GM06990 (cell line): ENCODE data around the gene NECTIN2.

Source experiments
- DNase-seq: peaks from one replicate; pipeline ENCODE4 v3.0.0-alpha.2; 2011; ENCODE audit not compliant: insufficient read length; ENCODE audit errors: extremely low read depth
- H3K27me3 ChIP-seq: replicated peaks from 2 replicates; pipeline ENCODE4 v1.6.0; 2011; ENCODE audit warnings: low read length; ENCODE audit not compliant: control insufficient read depth, insufficient read depth
- H3K36me3 ChIP-seq: 2 replicates; pipeline ENCODE4 v1.5.1; 2011; ENCODE audit warnings: low read length; ENCODE audit not compliant: control insufficient read depth, insufficient read depth
- H3K4me3 ChIP-seq: replicated peaks from 2 replicates; pipeline ENCODE4 v1.5.1; 2011; ENCODE audit warnings: low read depth, mild to moderate bottlenecking, control low read depth, low read length
- CTCF ChIP-seq: IDR thresholded peaks from 2 replicates; pipeline ENCODE4 v1.5.1; 2011; ENCODE audit warnings: low read length, control low read depth, mild to moderate bottlenecking, inconsistent platforms; ENCODE audit not compliant: insufficient read depth, poor library complexity, severe bottlenecking

Gene NECTIN2

GRCh38 chr19:44866664-44867063 is 20.6 kb downstream of the NECTIN2 start:
- no peak for TF ChIP-seq CTCF
- Histone ChIP-seq H3K36me3 (no peaks in the 10 kb centered on the region), H3K27me3 (no peaks in the 10 kb centered on the region; the same call in 1 of the 2 replicates), H3K4me3 (no peak overlapping the region)
- no peak for DNase-seq

GRCh38 chr19:44867578-44867977 is 21.5 kb downstream of the NECTIN2 start:
- TF ChIP-seq CTCF = no peak
- no peak for DNase-seq
- H3K4me3 ChIP-seq = no peak overlapping the region
- no peaks in the 10 kb centered on the region for H3K36me3 ChIP-seq
- no peaks in the 10 kb centered on the region; the same call in 1 of the 2 replicates for H3K27me3 ChIP-seq

GRCh38 chr19:44869733-44870470 is 23.8 kb downstream of the NECTIN2 start:
- no peak overlapping the region for H3K4me3 ChIP-seq
- no peaks in the 10 kb centered on the region; the same call in none of the 2 replicates for H3K27me3 ChIP-seq
- no peak for TF ChIP-seq CTCF
- H3K36me3 ChIP-seq = no peaks in the 10 kb centered on the region
- DNase-seq = no peak

DNA sequence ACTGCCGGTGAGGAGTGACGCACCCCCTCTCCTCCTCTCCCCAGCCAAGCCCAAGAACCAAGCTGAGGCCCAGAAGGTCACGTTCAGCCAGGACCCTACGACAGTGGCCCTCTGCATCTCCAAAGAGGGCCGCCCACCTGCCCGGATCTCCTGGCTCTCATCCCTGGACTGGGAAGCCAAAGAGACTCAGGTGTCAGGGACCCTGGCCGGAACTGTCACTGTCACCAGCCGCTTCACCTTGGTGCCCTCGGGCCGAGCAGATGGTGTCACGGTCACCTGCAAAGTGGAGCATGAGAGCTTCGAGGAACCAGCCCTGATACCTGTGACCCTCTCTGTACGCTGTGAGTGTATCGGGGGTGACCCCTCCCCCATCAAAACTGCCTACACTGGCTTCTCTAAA is 25.7 kb downstream of the NECTIN2 start:
- H3K4me3 ChIP-seq = no peak overlapping the region
- DNase-seq = no peak
- no peak for TF ChIP-seq CTCF
- H3K36me3 ChIP-seq = no peaks in the 10 kb centered on the region
- no peaks in the 10 kb centered on the region; the same call in none of the 2 replicates for H3K27me3 ChIP-seq

DNA sequence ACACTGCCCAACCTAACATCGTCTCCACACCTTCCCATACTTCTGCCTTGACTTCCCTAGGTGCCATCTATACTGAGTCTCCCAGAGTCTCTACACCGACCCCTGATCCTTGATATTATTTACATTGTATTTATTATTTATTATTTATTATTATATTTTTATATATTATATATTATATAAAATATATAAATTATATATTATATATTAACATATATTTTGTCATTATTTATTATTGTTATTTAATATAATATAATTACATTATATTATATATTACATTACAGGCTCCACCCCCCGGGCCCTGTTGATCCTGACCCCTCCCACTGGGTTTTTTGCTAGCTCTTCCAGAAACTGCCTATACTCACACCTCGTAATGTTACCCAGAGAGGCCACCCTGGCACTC is 26.6 kb downstream of the NECTIN2 start:
- Histone ChIP-seq H3K36me3 (no peaks in the 10 kb centered on the region), H3K4me3 (no peak overlapping the region), H3K27me3 (no peaks in the 10 kb centered on the region; the same call in none of the 2 replicates)
- DNase-seq = no peak
- TF ChIP-seq CTCF = no peak
